Thoracic aorta (tissue), 2 donors: ENCODE results near the gene PCDHA8. TPM values are rescaled to one million over a fixed set of nuclear protein-coding genes. Genes with fewer than 3 reads are reported as not detected.
"Not testable (repeated sequence)": the region's sequence is repeated elsewhere in the genome, so short reads cannot be mapped to it uniquely, and the experiment has no call there.

ENCODE experiments used
- ATAC-seq: fragments of 150-250 bp; one replicate; pipeline ENCODE4 v1.8.0; 2017; ENCODE audit warnings: low read depth; ENCODE audit not compliant: insufficient number of reproducible peaks, low FRiP score
- DNase-seq: peaks from one replicate; pipeline ENCODE4 v3.0.0-alpha.2; 2020; ENCODE audit warnings: low spot score
- H3K27ac ChIP-seq, 2 donors: fragments of 200-600 bp; sonication (generic); 1 replicate in 1 of 2; 2 replicates in 1 of 2; pipeline ENCODE4 v1.5.1; 2016; ENCODE audit warnings: mild to moderate bottlenecking in 2 of 2, moderate library complexity in 2 of 2
- H3K27me3 ChIP-seq: fragments of 200-600 bp; sonication (generic); replicated peaks from 2 replicates; pipeline ENCODE4 v1.6.0; 2016; ENCODE audit warnings: mild to moderate bottlenecking; ENCODE audit not compliant: insufficient read depth
- H3K36me3 ChIP-seq: fragments of 200-600 bp; sonication (generic); one replicate; pipeline ENCODE4 v1.5.1; 2016
- H3K4me1 ChIP-seq, 2 donors: fragments of 200-600 bp; sonication (generic); 1 replicate in 1 of 2; 2 replicates in 1 of 2; pipeline versions ENCODE4 v1.5.1 to v1.6.0; 2016; ENCODE audit warnings: low read depth in 2 of 2, mild to moderate bottlenecking in 1 of 2; ENCODE audit not compliant: control insufficient read depth in 1 of 2
- H3K4me3 ChIP-seq: fragments of 200-600 bp; sonication (generic); 2 replicates; pipeline ENCODE4 v1.5.1; 2016; ENCODE audit warnings: mild to moderate bottlenecking
- H3K9me3 ChIP-seq: fragments of 200-600 bp; sonication (generic); 2 replicates; pipeline ENCODE4 v1.5.1; 2016
- total RNA-seq, 2 donors: library from RNA; depleted of rRNA; stranded (reverse); fragments of >200 nt; gene quantifications; one replicate each; pipeline versions ENCODE4 v1.1.0 to v1.2.3, GENCODE V29; 2016
- TF ChIP-seq, protein P1 (sequence below): fragments of 200-600 bp; sonication (generic); IDR thresholded peaks from one replicate; pipeline ENCODE4 v1.5.1; 2019; ENCODE audit warnings: antibody characterized with exemption

Gene PCDHA8
- total RNA-seq, 2 donors from 2014 or later = 0.14 TPM; not detected in 1

- Histone ChIP-seq H3K4me3 (no peak overlapping the region), H3K27me3 (no peaks in the 10 kb centered on the region), H3K36me3 (no peaks in the 10 kb centered on the region), H3K4me1 (no peaks in the 10 kb centered on the region), H3K27ac (no peak overlapping the region), H3K9me3 (peaks cover 12% of the 10 kb centered on the region)
- DNase-seq (no peak), ATAC-seq (no peak)
- TF ChIP-seq, protein P1, sequence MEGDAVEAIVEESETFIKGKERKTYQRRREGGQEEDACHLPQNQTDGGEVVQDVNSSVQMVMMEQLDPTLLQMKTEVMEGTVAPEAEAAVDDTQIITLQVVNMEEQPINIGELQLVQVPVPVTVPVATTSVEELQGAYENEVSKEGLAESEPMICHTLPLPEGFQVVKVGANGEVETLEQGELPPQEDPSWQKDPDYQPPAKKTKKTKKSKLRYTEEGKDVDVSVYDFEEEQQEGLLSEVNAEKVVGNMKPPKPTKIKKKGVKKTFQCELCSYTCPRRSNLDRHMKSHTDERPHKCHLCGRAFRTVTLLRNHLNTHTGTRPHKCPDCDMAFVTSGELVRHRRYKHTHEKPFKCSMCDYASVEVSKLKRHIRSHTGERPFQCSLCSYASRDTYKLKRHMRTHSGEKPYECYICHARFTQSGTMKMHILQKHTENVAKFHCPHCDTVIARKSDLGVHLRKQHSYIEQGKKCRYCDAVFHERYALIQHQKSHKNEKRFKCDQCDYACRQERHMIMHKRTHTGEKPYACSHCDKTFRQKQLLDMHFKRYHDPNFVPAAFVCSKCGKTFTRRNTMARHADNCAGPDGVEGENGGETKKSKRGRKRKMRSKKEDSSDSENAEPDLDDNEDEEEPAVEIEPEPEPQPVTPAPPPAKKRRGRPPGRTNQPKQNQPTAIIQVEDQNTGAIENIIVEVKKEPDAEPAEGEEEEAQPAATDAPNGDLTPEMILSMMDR = no peak
Measured at GRCh38 chr5:140870221-140871201, 29.5 kb downstream of the PCDHA8 start.

DNA sequence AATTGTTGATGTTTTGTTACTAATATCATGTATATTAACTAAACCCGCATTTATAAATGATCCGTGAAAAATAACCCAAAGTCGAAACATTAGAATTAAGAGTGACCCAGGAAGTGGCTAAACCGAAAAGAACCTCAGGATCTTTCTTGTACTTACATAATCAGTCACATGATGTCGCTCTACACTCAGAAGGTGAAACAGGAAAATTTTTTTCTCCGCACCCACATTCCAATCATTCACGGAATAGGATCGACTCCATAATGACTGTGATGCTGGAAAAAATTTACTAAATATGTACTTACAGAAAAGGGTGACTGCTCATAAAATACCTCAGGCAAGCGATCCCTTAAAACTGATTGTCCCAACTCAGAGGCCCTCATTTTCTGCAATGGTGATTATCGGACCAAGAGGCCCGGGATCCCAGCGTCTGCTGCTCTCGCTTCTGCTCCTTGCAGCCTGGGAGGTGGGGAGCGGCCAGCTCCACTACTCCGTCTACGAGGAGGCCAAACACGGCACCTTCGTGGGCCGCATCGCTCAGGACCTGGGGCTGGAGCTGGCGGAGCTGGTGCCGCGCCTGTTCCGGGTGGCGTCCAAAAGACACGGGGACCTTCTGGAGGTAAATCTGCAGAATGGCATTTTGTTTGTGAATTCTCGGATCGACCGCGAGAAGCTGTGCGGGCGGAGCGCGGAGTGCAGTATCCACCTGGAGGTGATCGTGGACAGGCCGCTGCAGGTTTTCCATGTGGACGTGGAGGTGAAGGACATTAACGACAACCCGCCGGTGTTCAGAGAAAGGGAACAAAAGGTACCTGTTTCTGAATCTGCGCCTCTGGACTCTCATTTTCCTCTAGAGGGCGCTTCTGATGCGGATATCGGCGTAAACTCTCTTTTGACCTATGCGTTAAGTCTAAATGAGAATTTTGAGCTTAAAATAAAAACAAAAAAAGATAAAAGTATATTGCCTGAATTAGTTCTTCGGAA, 34.4 kb downstream of the PCDHA8 start, which contains the start of gene PCDHA12:
TSS of gene PCDHA12 (plus strand) at position 224 of the 981 bp plus-strand sequence. CDS start at position 389, 165 bp downstream.
- ATAC-seq (no peak), DNase-seq (no peak)
- TF ChIP-seq, protein P1 = no peak
- no peaks in the 10 kb centered on the region for H3K4me1 ChIP-seq
- no peaks in the 10 kb centered on the region for H3K27me3 ChIP-seq
- peak within 1 kb of the TSS; percentile 14 for H3K4me3 ChIP-seq
- no peaks in the 10 kb centered on the region for H3K36me3 ChIP-seq
- no peak within 1 kb of the TSS for H3K27ac ChIP-seq
- H3K9me3 ChIP-seq = peaks cover 16% of the 10 kb centered on the region

GRCh38 chr5:140876541-140877261, 35.7 kb downstream of the PCDHA8 start:
- H3K27me3 ChIP-seq, H3K4me3 ChIP-seq, H3K36me3 ChIP-seq, H3K27ac ChIP-seq, ATAC-seq, DNase-seq, H3K4me1 ChIP-seq: not testable (repeated sequence)
- peaks cover 16% of the 10 kb centered on the region for H3K9me3 ChIP-seq

- no peak for ATAC-seq
- TF ChIP-seq, protein P1 = no peak
- DNase-seq = no peak
Measured at GRCh38 chr5:140877262-140877581, 36.2 kb downstream of the PCDHA8 start.

DNA sequence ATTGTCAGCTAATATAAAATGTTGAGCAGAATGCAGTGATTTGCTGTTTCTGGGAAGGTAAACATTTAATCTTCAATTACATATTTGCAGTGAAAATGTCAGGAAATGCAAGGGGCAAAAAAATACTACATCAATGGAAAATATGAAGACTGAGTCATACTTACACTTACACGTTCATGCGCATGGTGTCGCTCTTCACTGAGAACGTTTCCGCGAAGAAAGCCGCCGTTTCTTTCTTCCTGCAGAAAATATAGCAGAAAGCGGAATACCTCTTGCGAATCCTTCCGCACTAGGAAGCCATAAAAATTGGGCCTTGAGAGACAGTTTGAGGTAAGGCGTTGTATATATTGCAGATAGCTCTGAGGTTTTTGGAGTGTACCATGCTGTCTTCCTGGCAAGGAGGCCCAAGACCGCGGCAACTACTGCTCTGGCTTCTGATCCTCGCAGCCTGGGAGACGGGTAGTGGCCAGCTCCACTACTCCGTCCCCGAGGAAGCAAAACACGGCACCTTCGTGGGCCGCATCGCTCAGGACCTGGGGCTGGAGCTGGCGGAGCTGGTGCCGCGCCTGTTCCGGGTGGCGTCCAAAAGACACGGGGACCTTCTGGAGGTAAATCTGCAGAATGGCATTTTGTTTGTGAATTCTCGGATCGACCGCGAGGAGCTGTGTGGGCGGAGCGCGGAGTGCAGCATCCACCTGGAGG, 41.1 kb downstream of the PCDHA8 start, which contains the start of gene PCDHA13:
TSS of gene PCDHA13 (plus strand) at position 236 of the 702 bp plus-strand sequence. CDS start at position 381, 145 bp downstream.
- no peak for ATAC-seq
- no peak for DNase-seq
- H3K9me3 ChIP-seq = peaks cover 33% of the 10 kb centered on the region
- no peaks in the 10 kb centered on the region for H3K36me3 ChIP-seq
- no peaks in the 10 kb centered on the region for H3K27me3 ChIP-seq
- H3K4me1 ChIP-seq = no peaks in the 10 kb centered on the region
- TF ChIP-seq, protein P1 = no peak
- no peak within 1 kb of the TSS for H3K27ac ChIP-seq
- peak within 1 kb of the TSS; percentile 7 for H3K4me3 ChIP-seq

More at GRCh38 chr5:140877262-140877581, 36.2 kb downstream of the PCDHA8 start:
- H3K36me3 ChIP-seq = no peaks in the 10 kb centered on the region
- no peaks in the 10 kb centered on the region for H3K4me1 ChIP-seq
- H3K9me3 ChIP-seq = peaks cover 20% of the 10 kb centered on the region
- no peak overlapping the region for H3K4me3 ChIP-seq
- no peaks in the 10 kb centered on the region for H3K27me3 ChIP-seq
- H3K27ac ChIP-seq = no peak overlapping the region
